ENCODE measurements around the gene SEC31B. TPM values are rescaled to one million over a fixed set of nuclear protein-coding genes. Genes with fewer than 3 reads are reported as not detected.

The SEC31B gene
- total RNA-seq, 1 experiment from 2014 or later: 6.3 TPM

- no peak overlapping the region for H3K4me3 Mint-ChIP-seq
Observed at GRCh38 chr10:100508691-100509150, 10.9 kb downstream of the SEC31B start.

More at GRCh38 chr10:100508691-100509150, 10.9 kb downstream of the SEC31B start:
- Histone ChIP-seq H3T11ph (ENCODE audit: low read length) (no peak overlapping the region), H2BK15ac (ENCODE audit: low read depth, low read length) (no peak overlapping the region), H3K23ac (ENCODE audit: insufficient read length, low read depth, low read length) (no peak overlapping the region), H4K91ac (ENCODE audit: insufficient read length, low read depth, low read length) (no peak overlapping the region), H2BK20ac (ENCODE audit: low read depth, low read length, poor library complexity, severe bottlenecking) (no peak overlapping the region), H3K56ac (ENCODE audit: insufficient read length, low read depth, low read length) (no peak overlapping the region), H3K4me2 (ENCODE audit: insufficient read depth, insufficient read length, low read length) (no peak overlapping the region), H3K4ac (ENCODE audit: low read depth, low read length) (no peak overlapping the region), H2AK5ac (ENCODE audit: insufficient read length, low read length) (no peak overlapping the region), H3K9ac (ENCODE audit: extremely low read depth, insufficient read length, low read length) (no peak overlapping the region), H2BK5ac (ENCODE audit: insufficient read length, low read length) (no peak overlapping the region), H3K27me3 (ENCODE audit: insufficient read depth, low read length) (no peaks in the 10 kb centered on the region), H3K18ac (ENCODE audit: insufficient read length, low read depth, low read length) (no peak overlapping the region), H3K9me3 (ENCODE audit: control insufficient read depth, low read depth, low read length) (no peaks in the 10 kb centered on the region), H4K20me1 (ENCODE audit: control insufficient read depth, insufficient read depth, insufficient read length) (no peaks in the 10 kb centered on the region), H4K8ac (replicated peaks; ENCODE audit: insufficient read length, low read depth, low read length) (no peak overlapping the region), H3K4me1 (ENCODE audit: insufficient read depth, low read length) (no peaks in the 10 kb centered on the region), H3K23me2 (ENCODE audit: insufficient read length, low read depth, low read length, poor library complexity, severe bottlenecking) (no peaks in the 10 kb centered on the region), H2AFZ (ENCODE audit: low read length) (no peak overlapping the region), H4K5ac (ENCODE audit: insufficient read length, low read depth, low read length) (no peak overlapping the region), H3K79me2 (ENCODE audit: insufficient read depth, low read length) (no peaks in the 10 kb centered on the region), H3K14ac (ENCODE audit: insufficient read depth, low read length) (no peak overlapping the region), H2BK120ac (ENCODE audit: low read depth, low read length, poor library complexity, severe bottlenecking) (no peak overlapping the region), H2BK12ac (ENCODE audit: insufficient read length, low read depth, low read length) (no peak overlapping the region), H3K79me1 (ENCODE audit: insufficient read depth, low read depth, low read length, poor library complexity, severe bottlenecking) (no peaks in the 10 kb centered on the region), H3K27ac (ENCODE audit: insufficient read length, low read depth, low read length) (no peak overlapping the region)
- Mint-ChIP-seq H3K27ac (no peak overlapping the region; a peak in 1 of 7 replicates), H3K9me3 (no peaks in the 10 kb centered on the region), H3K4me1 (peaks cover 2% of the 10 kb centered on the region in 2 experiments; a peak in 2 of 4 replicates), H3K27me3 (ENCODE audit: low read depth) (peaks cover 56% of the 10 kb centered on the region), H3K36me3 (ENCODE audit: insufficient read depth in 1 of 3, low read depth in 3 of 3) (no peaks in the 10 kb centered on the region; a peak in 1 of 7 replicates)
- peak; percentile 44 for DNase-seq
- WGBS (ENCODE audit: extremely low coverage, insufficient read length, low lambda C conversion rate): no CpG with 5 or more reads among the region's 3 CpGs
- TF ChIP-seq, protein P1, sequence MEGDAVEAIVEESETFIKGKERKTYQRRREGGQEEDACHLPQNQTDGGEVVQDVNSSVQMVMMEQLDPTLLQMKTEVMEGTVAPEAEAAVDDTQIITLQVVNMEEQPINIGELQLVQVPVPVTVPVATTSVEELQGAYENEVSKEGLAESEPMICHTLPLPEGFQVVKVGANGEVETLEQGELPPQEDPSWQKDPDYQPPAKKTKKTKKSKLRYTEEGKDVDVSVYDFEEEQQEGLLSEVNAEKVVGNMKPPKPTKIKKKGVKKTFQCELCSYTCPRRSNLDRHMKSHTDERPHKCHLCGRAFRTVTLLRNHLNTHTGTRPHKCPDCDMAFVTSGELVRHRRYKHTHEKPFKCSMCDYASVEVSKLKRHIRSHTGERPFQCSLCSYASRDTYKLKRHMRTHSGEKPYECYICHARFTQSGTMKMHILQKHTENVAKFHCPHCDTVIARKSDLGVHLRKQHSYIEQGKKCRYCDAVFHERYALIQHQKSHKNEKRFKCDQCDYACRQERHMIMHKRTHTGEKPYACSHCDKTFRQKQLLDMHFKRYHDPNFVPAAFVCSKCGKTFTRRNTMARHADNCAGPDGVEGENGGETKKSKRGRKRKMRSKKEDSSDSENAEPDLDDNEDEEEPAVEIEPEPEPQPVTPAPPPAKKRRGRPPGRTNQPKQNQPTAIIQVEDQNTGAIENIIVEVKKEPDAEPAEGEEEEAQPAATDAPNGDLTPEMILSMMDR (conservative IDR thresholded peaks at IDR 0.05): peak; percentile 81
